ENCODE measurements around the gene EMC10.
"Not testable (repeated sequence)": the region's sequence is repeated elsewhere in the genome, so short reads cannot be mapped to it uniquely, and the experiment has no call there.

Gene EMC10

GRCh38 chr19:50464348-50464747 is 12.0 kb upstream of the EMC10 start:
- Mint-ChIP-seq H3K27me3 (peaks cover 9% of the 10 kb centered on the region), H3K27ac (no peak overlapping the region), H3K36me3 (no peaks in the 10 kb centered on the region), H3K4me3 (no peak overlapping the region), H3K9me3 (no peaks in the 10 kb centered on the region), H3K4me1 (peaks cover 7% of the 10 kb centered on the region)

DNA sequence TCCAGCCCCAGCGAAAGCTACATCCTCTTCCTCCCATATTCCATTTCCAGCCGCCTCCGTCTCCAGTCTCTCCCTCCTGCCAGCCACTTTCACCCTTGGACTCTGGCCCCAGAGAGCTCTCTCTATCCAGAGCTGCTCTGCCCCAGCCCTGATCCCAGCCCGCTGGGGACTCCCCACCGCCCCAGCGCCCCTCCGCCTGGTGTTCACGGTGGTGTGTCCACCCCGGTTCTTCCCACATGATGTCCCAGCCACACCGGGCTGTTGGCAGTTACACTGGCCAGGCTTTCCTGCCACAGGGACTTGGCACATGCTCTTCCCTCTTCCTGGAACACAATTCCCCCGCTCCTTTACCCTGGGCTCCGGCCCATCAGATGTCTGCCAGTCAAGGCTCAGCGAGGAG is 11.3 kb upstream of the EMC10 start:
- Mint-ChIP-seq H3K4me3 (no peak overlapping the region), H3K4me1 (peaks cover 5% of the 10 kb centered on the region), H3K36me3 (no peaks in the 10 kb centered on the region), H3K27ac (no peak overlapping the region), H3K9me3 (no peaks in the 10 kb centered on the region), H3K27me3 (peaks cover 7% of the 10 kb centered on the region)

DNA sequence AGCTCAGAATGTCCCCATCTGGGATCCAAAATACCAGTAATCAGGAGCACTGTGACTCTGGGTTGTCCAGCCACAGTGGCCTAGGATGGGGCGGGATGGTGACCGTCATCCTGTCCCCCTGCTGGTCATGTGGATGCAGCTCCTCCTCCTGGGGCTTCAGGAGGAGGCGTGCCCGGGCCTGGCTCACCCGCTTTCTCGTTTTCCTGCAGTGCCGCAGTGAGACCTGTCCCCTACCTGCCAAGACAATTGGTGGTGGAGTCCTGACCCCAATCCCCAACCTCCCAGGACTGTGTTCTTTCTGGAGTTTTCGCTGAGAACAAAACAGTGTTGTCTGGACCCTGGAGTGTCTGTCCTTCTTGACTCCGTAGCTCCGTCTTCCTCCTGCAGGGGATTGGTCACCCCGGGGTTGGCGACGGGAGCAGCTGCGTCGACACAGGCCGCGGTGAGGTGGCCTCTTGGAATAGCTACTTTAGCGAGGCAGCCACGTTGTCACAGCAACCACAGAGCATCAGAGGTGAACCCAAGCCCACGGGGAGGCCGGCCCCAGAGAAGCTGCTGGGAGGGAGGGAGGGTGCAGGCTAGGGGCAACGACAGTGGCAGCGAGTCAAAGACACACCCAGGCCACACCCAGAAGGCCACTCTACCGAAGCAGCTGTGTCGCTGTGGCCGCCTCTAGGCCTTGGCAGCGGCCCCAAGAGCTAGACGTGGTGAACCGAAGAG is 10.2 kb upstream of the EMC10 start:
- Mint-ChIP-seq H3K36me3 (no peaks in the 10 kb centered on the region), H3K4me3 (no peak overlapping the region), H3K4me1 (no peaks in the 10 kb centered on the region), H3K27me3 (peaks cover 2% of the 10 kb centered on the region), H3K9me3 (no peaks in the 10 kb centered on the region), H3K27ac (no peak overlapping the region)

DNA sequence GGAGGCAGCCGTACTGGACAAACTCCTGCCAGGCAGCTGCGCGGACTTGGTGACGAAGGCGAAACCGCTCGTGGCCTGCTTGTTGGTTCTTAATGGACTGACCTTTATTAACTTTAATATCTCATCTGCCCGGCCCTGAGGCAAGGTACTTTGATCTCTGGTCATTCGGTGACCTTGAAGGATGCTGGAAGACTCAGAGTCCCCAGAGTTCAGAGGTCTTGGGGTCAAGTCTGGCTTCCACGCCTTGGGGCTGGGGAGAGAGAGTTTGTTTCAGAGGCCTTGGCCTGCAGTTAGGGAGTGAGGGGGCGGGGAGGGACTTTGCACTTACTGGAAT is 9.6 kb upstream of the EMC10 start:
- Mint-ChIP-seq H3K36me3 (no peaks in the 10 kb centered on the region), H3K9me3 (no peaks in the 10 kb centered on the region), H3K27me3 (peaks cover 2% of the 10 kb centered on the region), H3K4me1 (no peaks in the 10 kb centered on the region), H3K4me3 (no peak overlapping the region), H3K27ac (no peak overlapping the region)

DNA sequence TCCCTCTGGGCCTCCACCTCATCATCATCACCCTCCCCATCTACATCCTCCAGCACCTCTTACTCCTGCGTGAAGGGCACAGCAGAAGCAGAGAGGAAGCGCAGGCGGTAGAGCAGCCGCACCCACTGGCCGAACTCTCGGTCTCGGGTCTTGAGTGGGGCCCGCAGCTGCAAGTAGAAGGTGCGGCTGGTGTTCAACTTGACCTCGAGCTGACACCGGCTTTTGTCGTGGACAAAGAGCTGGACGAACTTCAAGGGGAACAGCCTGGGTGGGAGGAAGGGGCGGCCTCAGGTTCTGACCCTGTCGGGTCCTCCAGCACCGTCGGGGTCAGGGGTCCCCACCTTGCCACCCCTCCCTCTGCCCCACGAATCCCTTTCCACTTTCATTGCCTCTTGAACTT is 8.7 kb upstream of the EMC10 start:
- Mint-ChIP-seq H3K4me3 (no peak overlapping the region), H3K9me3 (no peaks in the 10 kb centered on the region), H3K27ac (no peak overlapping the region), H3K36me3 (no peaks in the 10 kb centered on the region), H3K4me1 (no peaks in the 10 kb centered on the region), H3K27me3 (peaks cover 2% of the 10 kb centered on the region)

DNA sequence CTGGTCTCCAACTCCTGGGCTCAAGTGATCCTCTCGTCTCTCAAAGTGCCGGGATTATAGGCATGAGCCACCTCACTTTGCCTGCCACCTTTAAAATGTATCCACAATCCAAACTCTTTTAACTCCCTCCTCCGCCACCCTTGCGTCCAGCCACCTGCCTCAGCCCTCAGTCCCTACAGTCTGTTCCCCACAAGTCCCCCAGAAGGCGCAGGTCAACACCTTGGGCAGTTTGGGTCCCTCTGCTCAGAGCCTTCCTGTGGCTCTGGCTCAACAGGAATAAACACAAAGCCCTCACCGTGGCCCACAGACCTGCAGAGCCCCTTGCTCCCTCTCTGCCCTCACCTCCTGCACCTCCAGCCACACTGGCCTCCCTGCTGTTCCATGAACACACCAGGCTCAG is 7.5 kb upstream of the EMC10 start:
- H3K4me3 Mint-ChIP-seq = no peak overlapping the region
- H3K36me3 Mint-ChIP-seq = no peaks in the 10 kb centered on the region
- H3K27ac Mint-ChIP-seq = no peak overlapping the region

GRCh38 chr19:50473336-50473735 is 3.0 kb upstream of the EMC10 start:
- not testable (repeated sequence) for H3K27me3 Mint-ChIP-seq, H3K27ac Mint-ChIP-seq, H3K9me3 Mint-ChIP-seq, H3K4me3 Mint-ChIP-seq, H3K36me3 Mint-ChIP-seq
- peaks cover 17% of the 10 kb centered on the region for H3K4me1 Mint-ChIP-seq

More for the DNA sequence above, 7.5 kb upstream of the EMC10 start:
- no peaks in the 10 kb centered on the region for H3K4me1 Mint-ChIP-seq
- H3K27me3 Mint-ChIP-seq = peaks cover 2% of the 10 kb centered on the region
- H3K9me3 Mint-ChIP-seq = no peaks in the 10 kb centered on the region

DNA sequence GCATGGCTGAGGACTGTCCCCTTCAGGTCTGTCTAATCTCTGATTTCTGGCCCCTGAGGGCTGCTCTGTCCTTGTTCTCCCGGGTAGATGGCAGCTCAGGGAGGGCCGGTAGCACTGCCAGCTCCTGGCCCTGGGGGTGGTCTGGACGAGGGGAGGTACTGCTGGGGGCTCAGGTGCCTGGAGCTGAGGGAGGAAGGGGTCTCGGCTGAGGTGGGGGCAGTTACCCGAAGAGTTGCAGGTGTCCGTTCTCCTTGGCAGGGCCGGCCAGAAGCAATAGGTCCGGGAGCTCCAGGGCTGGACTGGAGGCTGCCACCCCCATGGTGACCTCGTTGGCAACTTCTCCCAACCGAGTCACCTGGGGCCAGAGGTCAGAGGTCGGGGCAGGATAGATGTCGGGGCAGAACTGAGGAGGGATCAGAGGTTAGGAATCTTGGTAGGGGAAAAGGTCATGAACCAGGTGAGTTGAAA is 1.2 kb upstream of the EMC10 start:
- Mint-ChIP-seq H3K36me3 (peaks cover 7% of the 10 kb centered on the region), H3K27ac (peak overlapping the region; percentile 84), H3K4me3 (peak overlapping the region; percentile 98), H3K9me3 (no peaks in the 10 kb centered on the region), H3K27me3 (no peaks in the 10 kb centered on the region), H3K4me1 (peaks cover 22% of the 10 kb centered on the region)

DNA sequence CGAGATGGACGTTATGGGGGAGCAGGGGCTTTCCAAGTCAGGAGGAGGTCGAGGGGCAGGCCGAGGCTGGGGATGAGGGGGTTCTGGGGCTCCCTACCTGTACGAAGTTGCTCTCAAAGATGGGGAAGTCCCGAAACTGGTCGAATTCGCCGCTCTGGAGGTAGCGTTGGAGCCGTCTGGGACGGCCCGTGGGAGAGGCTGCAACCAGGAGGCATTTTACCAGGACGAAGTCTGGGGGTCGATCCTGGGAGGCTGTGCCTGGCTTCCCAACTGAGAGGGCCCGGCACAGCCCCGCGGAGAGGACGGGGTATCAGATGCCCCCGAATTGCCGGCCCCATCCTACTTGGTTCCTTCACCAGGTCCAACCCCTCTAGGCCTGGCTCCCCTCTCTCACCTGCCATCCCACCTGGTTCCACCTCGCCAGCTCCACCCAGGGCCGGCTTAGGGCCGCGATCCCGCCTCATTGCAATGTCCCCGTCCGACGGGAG is 527 bp upstream of the EMC10 start:
- Mint-ChIP-seq H3K9me3 (no peaks in the 10 kb centered on the region), H3K27ac (peak overlapping the region; percentile 97), H3K27me3 (no peaks in the 10 kb centered on the region), H3K36me3 (peaks cover 7% of the 10 kb centered on the region), H3K4me1 (peaks cover 22% of the 10 kb centered on the region), H3K4me3 (peak overlapping the region; percentile 98)

GRCh38 chr19:50476907-50477238 is 566 bp downstream of the EMC10 start:
- Mint-ChIP-seq H3K27me3 (no peaks in the 10 kb centered on the region), H3K9me3 (no peaks in the 10 kb centered on the region), H3K4me3 (peak overlapping the region; percentile 98), H3K36me3 (peaks cover 7% of the 10 kb centered on the region), H3K27ac (peak overlapping the region; percentile 97), H3K4me1 (peaks cover 22% of the 10 kb centered on the region)

DNA sequence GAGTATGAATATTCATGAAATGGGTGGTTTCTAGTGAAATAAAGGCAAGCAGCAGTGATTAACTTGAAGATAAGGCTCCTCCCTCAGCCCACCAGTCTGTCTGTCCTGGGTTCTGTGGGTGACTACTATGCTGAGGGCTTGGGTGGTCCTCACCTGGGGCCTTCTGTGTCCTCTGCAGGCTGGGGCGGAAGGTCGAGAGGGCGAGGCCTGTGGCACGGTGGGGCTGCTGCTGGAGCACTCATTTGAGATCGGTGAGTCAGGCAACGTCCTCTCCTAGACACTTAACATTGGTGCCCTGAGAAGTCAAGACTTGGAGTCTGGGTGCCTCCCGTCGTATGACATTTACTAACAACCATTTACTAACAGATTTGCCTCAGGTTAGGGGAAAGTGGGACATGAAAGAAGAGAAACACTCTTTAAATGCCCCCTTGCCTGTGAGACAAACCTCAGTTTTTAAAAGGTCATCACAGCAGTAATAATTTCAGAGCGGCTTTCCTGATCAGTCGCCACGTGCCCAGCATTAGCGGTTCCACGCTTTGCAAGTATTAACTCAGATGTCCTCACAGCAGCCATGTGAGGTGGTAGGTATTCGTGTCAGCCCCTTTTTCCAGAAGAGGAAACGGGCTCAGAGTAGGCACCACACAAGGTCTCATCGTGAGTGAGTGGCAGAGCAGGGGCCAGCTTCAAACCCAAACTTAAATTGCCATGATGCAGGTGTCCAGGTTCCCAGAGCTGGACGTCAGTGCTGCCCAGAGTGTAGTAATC is 1.6 kb downstream of the EMC10 start:
- Mint-ChIP-seq H3K9me3 (no peaks in the 10 kb centered on the region), H3K4me3 (peak overlapping the region; percentile 98), H3K36me3 (peaks cover 7% of the 10 kb centered on the region), H3K27me3 (no peaks in the 10 kb centered on the region), H3K27ac (peak overlapping the region; percentile 63), H3K4me1 (peaks cover 22% of the 10 kb centered on the region)

- H3K27ac Mint-ChIP-seq = no peak overlapping the region
- H3K4me1 Mint-ChIP-seq = peaks cover 22% of the 10 kb centered on the region
- peak overlapping the region; percentile 38 for H3K4me3 Mint-ChIP-seq
- H3K27me3 Mint-ChIP-seq = no peaks in the 10 kb centered on the region
- H3K9me3 Mint-ChIP-seq = no peaks in the 10 kb centered on the region
- peaks cover 9% of the 10 kb centered on the region for H3K36me3 Mint-ChIP-seq
Measured at GRCh38 chr19:50478901-50479715, 2.8 kb downstream of the EMC10 start.

GRCh38 chr19:50479761-50480251 is 3.5 kb downstream of the EMC10 start:
- peaks cover 22% of the 10 kb centered on the region for H3K4me1 Mint-ChIP-seq
- no peak overlapping the region for H3K4me3 Mint-ChIP-seq
- no peak overlapping the region for H3K27ac Mint-ChIP-seq
- H3K36me3 Mint-ChIP-seq = peaks cover 9% of the 10 kb centered on the region
- H3K9me3 Mint-ChIP-seq = no peaks in the 10 kb centered on the region
- no peaks in the 10 kb centered on the region for H3K27me3 Mint-ChIP-seq

- peak overlapping the region; percentile 52 for H3K27ac Mint-ChIP-seq
- no peaks in the 10 kb centered on the region for H3K27me3 Mint-ChIP-seq
- H3K9me3 Mint-ChIP-seq = no peaks in the 10 kb centered on the region
- no peak overlapping the region for H3K4me3 Mint-ChIP-seq
- H3K4me1 Mint-ChIP-seq = peaks cover 22% of the 10 kb centered on the region
- H3K36me3 Mint-ChIP-seq = peaks cover 9% of the 10 kb centered on the region
Measured at GRCh38 chr19:50480281-50481111, 4.2 kb downstream of the EMC10 start.

Data from activated naive CD4-positive, alpha-beta T cell treated with anti-CD3 and anti-CD28 coated beads, Interleukin-2, amount 50 U/mL, for 24 hours (primary cell).